Left ventricle myocardium inferior (tissue), 1 donor: ENCODE results near the gene TMEM109. TPM values are rescaled to one million over a fixed set of nuclear protein-coding genes. Genes with fewer than 3 reads are reported as not detected.

Experiments used
- DNase-seq: peaks from one replicate; pipeline ENCODE4 v3.0.0-alpha.2; 2020
- H3K27ac ChIP-seq: fragments of 200-600 bp; replicated peaks from 2 replicates; pipeline ENCODE4 v1.8.0; 2021
- H3K27me3 ChIP-seq: fragments of 200-600 bp; 2 replicates; pipeline ENCODE4 v1.8.0; 2021; ENCODE audit warnings: low read depth
- H3K36me3 ChIP-seq: fragments of 200-600 bp; 2 replicates; pipeline ENCODE4 v1.8.0; 2021
- H3K4me1 ChIP-seq: fragments of 200-600 bp; 2 replicates; pipeline ENCODE4 v1.8.0; 2021
- H3K4me3 ChIP-seq: fragments of 200-600 bp; 2 replicates; pipeline ENCODE4 v1.8.0; 2021; ENCODE audit warnings: mild to moderate bottlenecking, moderate library complexity
- H3K9me3 ChIP-seq: fragments of 200-600 bp; replicated peaks from 2 replicates; pipeline ENCODE4 v1.8.0; 2021
- intact Hi-C: fragments of 100-400 bp; cut with micrococcal nuclease; formaldehyde crosslinking; loops from one replicate; pipeline ENCODE4 v1.11.0; 2022
- total RNA-seq: library from RNA; stranded (reverse); fragmentation: NEBNext Ultra II Directional; extraction: Animal tissue kit (Norgen Biotek cat#: 25700); gene quantifications from one replicate; pipeline ENCODE4 v1.2.1, GENCODE V29; 2021
- TF ChIP-seq, protein P1 (sequence below): fragments of 200-600 bp; IDR thresholded peaks from 2 replicates; pipeline ENCODE4 v1.8.0; 2021; ENCODE audit warnings: antibody characterized with exemption, mild to moderate bottlenecking, borderline replicate concordance
- donor health status: DM: no; HTN: yes; CAD: no; lungs with severe emphysema.

The TMEM109 gene
- total RNA-seq, 1 donor from 2014 or later: 86.7 TPM

DNA sequence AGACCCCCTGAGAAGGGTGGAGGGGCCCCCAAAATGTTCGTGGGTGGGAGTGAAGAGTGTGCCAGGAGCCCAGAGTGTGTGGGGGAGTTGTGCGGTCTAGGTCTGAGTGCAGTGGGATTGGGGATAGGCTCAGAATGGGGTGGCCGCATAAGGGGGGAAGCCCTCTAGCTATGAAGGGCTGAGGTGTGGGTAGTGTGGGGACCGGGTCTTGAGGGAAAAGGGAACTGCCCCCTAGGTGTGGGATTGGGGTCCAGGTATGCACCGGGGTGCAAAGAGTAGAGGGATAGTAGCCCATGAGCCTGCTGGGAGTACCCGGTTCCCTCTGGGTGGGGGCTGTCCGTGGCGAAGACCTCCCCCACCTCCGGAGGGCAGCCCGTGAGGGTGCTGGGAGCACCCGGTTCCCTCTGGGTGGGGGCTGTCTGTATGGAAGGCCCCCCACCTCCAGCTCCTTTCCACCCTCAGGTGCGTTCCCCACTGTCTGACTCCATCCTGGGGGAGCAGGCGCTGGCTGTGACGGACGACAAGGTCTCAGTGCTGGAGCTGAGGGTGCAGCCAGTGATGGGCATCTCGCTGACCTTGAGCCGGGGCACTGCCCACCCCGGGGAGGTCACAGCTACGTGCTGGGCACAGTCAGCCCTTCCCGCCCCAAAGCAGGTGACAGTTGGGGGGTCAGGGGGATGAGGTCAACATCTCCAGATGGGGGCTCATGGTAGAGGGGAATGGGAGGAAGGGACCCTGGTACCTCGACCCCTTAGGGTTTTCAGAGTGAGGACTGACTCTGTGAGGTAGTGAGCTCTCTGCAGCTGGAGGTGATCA, 21.0 kb downstream of the TMEM109 start:
- DNase-seq: no peak
- H3K4me3 ChIP-seq: no peak overlapping the region
- peaks cover 29% of the 10 kb centered on the region for H3K4me1 ChIP-seq
- no peaks in the 10 kb centered on the region for H3K9me3 ChIP-seq
- H3K27ac ChIP-seq: no peak overlapping the region
- peaks cover 17% of the 10 kb centered on the region for H3K36me3 ChIP-seq
- TF ChIP-seq, protein P1, sequence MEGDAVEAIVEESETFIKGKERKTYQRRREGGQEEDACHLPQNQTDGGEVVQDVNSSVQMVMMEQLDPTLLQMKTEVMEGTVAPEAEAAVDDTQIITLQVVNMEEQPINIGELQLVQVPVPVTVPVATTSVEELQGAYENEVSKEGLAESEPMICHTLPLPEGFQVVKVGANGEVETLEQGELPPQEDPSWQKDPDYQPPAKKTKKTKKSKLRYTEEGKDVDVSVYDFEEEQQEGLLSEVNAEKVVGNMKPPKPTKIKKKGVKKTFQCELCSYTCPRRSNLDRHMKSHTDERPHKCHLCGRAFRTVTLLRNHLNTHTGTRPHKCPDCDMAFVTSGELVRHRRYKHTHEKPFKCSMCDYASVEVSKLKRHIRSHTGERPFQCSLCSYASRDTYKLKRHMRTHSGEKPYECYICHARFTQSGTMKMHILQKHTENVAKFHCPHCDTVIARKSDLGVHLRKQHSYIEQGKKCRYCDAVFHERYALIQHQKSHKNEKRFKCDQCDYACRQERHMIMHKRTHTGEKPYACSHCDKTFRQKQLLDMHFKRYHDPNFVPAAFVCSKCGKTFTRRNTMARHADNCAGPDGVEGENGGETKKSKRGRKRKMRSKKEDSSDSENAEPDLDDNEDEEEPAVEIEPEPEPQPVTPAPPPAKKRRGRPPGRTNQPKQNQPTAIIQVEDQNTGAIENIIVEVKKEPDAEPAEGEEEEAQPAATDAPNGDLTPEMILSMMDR: no peak
- H3K27me3 ChIP-seq: no peaks in the 10 kb centered on the region
- intact Hi-C loops: no loop called here

DNA sequence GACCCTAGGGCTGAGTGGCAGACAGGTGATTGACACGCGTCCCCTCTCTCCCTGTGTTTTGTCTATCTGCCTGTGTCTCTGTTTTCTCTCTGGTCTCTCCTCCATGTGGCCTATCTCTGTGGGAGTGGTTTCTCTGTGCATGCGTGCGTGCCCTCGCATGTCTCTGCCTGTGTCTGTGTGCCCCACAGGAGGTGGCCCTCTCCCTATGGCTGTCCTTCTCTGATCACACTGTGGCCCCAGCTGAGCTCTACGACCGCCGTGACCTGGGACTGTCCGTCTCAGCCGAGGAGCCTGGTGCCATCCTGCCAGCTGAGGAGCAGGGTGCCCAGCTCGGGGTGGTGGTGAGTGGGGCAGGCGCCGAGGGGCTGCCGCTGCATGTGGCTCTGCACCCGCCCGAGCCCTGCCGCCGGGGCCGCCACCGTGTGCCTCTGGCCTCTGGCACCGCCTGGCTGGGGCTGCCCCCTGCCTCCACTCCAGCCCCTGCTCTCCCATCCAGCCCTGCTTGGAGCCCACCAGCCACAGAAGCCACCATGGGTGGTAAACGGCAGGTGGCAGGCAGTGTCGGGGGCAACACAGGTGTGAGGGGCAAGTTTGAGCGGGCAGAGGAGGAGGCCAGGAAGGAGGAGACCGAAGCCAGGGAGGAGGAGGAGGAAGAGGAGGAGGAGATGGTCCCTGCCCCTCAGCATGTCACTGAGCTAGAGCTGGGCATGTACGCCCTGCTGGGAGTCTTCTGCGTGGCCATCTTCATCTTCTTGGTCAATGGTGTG, 21.9 kb downstream of the TMEM109 start:
- Histone ChIP-seq H3K4me1 (peaks cover 35% of the 10 kb centered on the region), H3K4me3 (no peak overlapping the region), H3K27me3 (no peaks in the 10 kb centered on the region), H3K27ac (peak overlapping the region; percentile 77), H3K9me3 (no peaks in the 10 kb centered on the region), H3K36me3 (peaks cover 20% of the 10 kb centered on the region)
- TF ChIP-seq, protein P1: no peak
- DNase-seq: no peak
- intact Hi-C loops: no loop called here

DNA sequence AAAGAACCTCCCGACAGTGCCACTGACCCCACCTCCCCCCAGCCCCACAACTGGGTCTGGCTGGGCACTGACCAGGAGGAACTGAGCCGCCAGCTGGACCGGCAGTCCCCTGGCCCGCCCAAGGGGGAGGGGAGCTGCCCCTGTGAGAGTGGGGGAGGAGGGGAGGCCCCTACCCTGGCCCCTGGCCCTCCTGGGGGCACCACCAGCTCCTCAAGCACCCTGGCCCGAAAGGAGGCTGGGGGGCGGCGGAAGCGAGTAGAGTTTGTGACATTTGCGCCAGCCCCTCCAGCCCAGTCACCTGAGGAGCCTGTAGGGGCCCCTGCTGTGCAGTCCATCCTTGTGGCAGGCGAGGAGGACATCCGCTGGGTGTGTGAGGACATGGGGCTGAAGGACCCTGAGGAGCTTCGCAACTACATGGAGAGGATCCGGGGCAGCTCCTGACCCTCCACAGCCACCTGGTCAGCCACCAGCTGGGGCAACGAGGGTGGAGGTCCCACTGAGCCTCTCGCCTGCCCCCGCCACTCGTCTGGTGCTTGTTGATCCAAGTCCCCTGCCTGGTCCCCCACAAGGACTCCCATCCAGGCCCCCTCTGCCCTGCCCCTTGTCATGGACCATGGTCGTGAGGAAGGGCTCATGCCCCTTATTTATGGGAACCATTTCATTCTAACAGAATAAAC, 22.6 kb downstream of the TMEM109 start:
- DNase-seq: no peak
- intact Hi-C loops: no loop called here
- H3K27ac ChIP-seq: peak overlapping the region; percentile 77
- peak overlapping the region; percentile 33 for H3K4me3 ChIP-seq
- H3K27me3 ChIP-seq: no peaks in the 10 kb centered on the region
- peaks cover 26% of the 10 kb centered on the region for H3K36me3 ChIP-seq
- peaks cover 43% of the 10 kb centered on the region for H3K4me1 ChIP-seq
- TF ChIP-seq, protein P1: no peak
- H3K9me3 ChIP-seq: no peaks in the 10 kb centered on the region

- intact Hi-C loops: no loop called here
- Histone ChIP-seq H3K27me3 (no peaks in the 10 kb centered on the region), H3K9me3 (no peaks in the 10 kb centered on the region), H3K4me3 (peak overlapping the region; percentile 33), H3K36me3 (peaks cover 31% of the 10 kb centered on the region), H3K27ac (peak overlapping the region; percentile 77), H3K4me1 (peaks cover 48% of the 10 kb centered on the region)
- TF ChIP-seq, protein P1: no peak
- no peak for DNase-seq
These were observed 23.2 kb downstream of the TMEM109 start for GRCh38 chr11:60937144-60937527.

DNA sequence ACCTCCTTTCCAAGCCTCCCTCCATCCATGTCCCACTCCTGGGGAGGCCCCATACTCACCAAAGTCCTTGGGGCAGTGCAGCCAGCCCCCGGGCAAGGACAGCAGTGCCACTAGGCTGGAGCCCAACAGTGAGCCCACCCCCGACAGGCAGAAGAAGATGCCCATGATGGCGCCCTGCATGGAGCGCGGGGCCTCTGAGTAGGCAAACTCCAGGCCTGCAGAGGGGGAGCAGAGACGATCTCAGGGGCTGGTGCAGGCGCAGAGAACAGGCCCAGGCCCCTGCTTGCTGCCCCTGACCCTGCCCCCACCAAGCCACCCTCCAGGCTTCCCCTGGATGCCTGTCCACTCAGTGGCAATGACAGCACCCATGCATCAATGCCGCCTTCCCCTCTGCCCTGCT, 23.9 kb downstream of the TMEM109 start:
- Histone ChIP-seq H3K27ac (peak overlapping the region; percentile 77), H3K27me3 (no peaks in the 10 kb centered on the region), H3K9me3 (no peaks in the 10 kb centered on the region), H3K4me3 (no peak overlapping the region), H3K4me1 (peaks cover 54% of the 10 kb centered on the region), H3K36me3 (peaks cover 37% of the 10 kb centered on the region)
- no peak for DNase-seq
- TF ChIP-seq, protein P1: no peak
- intact Hi-C loops: no loop called here
